ENCODE results near the gene HPCAL1. TPM values are rescaled to one million over a fixed set of nuclear protein-coding genes. Genes with fewer than 3 reads are reported as not detected.

The HPCAL1 gene
- total RNA-seq = 14.0 and 14.9 TPM in 2 replicates

GRCh38 chr2:10302479-10303180, at the start of gene HPCAL1:
TSS of gene HPCAL1 (plus strand) at chr2:10302904. CDS start at chr2:10419758, 116,854 bp downstream.

GRCh38 chr2:10447895-10448575, 145.3 kb downstream of the HPCAL1 start, which contains the start of gene ODC1:
TSS of gene ODC1 (minus strand) at chr2:10448327. CDS start at chr2:10445032, 3,295 bp downstream.

Other genes starting within 250 kb of the HPCAL1 start
- gene CYS1, start 222.5 kb upstream of the HPCAL1 start, total RNA-seq = 2.0 TPM in 2 replicates
- 3.0 and 4.4 TPM in 2 replicates for gene RRM2, start 180.2 kb upstream of the HPCAL1 start, total RNA-seq
- 89.0 and 91.2 TPM in 2 replicates for gene ODC1, start 145.4 kb downstream of the HPCAL1 start, total RNA-seq

All from smooth muscle cell of bladder (primary cell).